ENCODE data around the gene EEF1AKMT2.

Gene EEF1AKMT2

GRCh38 chr10:124736491-124737136 is 55.1 kb downstream of the EEF1AKMT2 start:
- DNase-seq: no peak

GRCh38 chr10:124735491-124736286 is 56.0 kb downstream of the EEF1AKMT2 start:
- no peak for DNase-seq

- DNase-seq: peak; percentile 68
These were observed 57.1 kb downstream of the EEF1AKMT2 start for GRCh38 chr10:124734311-124735166.

GRCh38 chr10:124733571-124734245 is 58.0 kb downstream of the EEF1AKMT2 start:
- DNase-seq: no peak

- peak; percentile 85 for DNase-seq
These were observed 58.6 kb downstream of the EEF1AKMT2 start for GRCh38 chr10:124732931-124733570.

- no peak for DNase-seq
These were observed 60.1 kb downstream of the EEF1AKMT2 start for GRCh38 chr10:124731551-124731950.

GRCh38 chr10:124730790-124731189 is 60.9 kb downstream of the EEF1AKMT2 start:
- no peak for DNase-seq

GRCh38 chr10:124728830-124729661 is 62.6 kb downstream of the EEF1AKMT2 start:
- no peak for DNase-seq

GRCh38 chr10:124728071-124728829 is 63.4 kb downstream of the EEF1AKMT2 start:
- no peak for DNase-seq

- no peak for DNase-seq
These were observed 64.2 kb downstream of the EEF1AKMT2 start for GRCh38 chr10:124727361-124727960.

- no peak for DNase-seq
These were observed 65.9 kb downstream of the EEF1AKMT2 start for GRCh38 chr10:124725791-124726190.

- DNase-seq: no peak
These were observed 66.5 kb downstream of the EEF1AKMT2 start for GRCh38 chr10:124725171-124725631.

- no peak for DNase-seq
These were observed 67.2 kb downstream of the EEF1AKMT2 start for GRCh38 chr10:124724279-124725027.

GRCh38 chr10:124723826-124724225 is 67.9 kb downstream of the EEF1AKMT2 start:
- no peak for DNase-seq

GRCh38 chr10:124722798-124723783 is 68.6 kb downstream of the EEF1AKMT2 start:
- peak; percentile 75 for DNase-seq

GRCh38 chr10:124721330-124722045 is 70.2 kb downstream of the EEF1AKMT2 start:
- DNase-seq: peak; percentile 45

GRCh38 chr10:124719213-124719851 is 72.4 kb downstream of the EEF1AKMT2 start:
- DNase-seq: peak; percentile 75

Data from stimulated activated CD4-positive, alpha-beta T cell treated with anti-CD3 and anti-CD28 coated beads, Interleukin-1b, Interleukin-23, amount 100 ng/mL, for 48 hours (primary cell).